Transverse colon (tissue), 4 donors: ENCODE results near the gene BTG4. TPM values are rescaled to one million over a fixed set of nuclear protein-coding genes. Genes with fewer than 3 reads are reported as not detected.

Experiments
- DNase-seq: peaks from one replicate; pipeline ENCODE4 v3.0.0-alpha.2; 2019
- H3K27ac ChIP-seq, 4 donors: fragments of 200-600 bp; sonication (generic); 2 replicates each; pipeline ENCODE4 v1.5.1; 2016 to 2018; ENCODE audit warnings: inconsistent platforms in 4 of 4
- H3K27me3 ChIP-seq: fragments of 200-600 bp; sonication (generic); 2 replicates; pipeline ENCODE4 v1.5.1; 2017; ENCODE audit warnings: inconsistent platforms
- H3K36me3 ChIP-seq, 4 donors: fragments of 200-600 bp; sonication (generic); 2 replicates each; pipeline ENCODE4 v1.5.1; 2017 to 2019; ENCODE audit warnings: inconsistent platforms in 4 of 4
- H3K4me1 ChIP-seq, 4 donors: fragments of 200-600 bp; sonication (generic); 2 replicates each; pipeline ENCODE4 v1.5.1; 2017 to 2020; ENCODE audit warnings: inconsistent platforms in 4 of 4
- H3K4me3 ChIP-seq, 4 donors: fragments of 200-600 bp; sonication (generic); 1 replicate in 1 of 4; 2 replicates in 3 of 4; pipeline versions ENCODE4 v1.5.1 to v1.6.1; 2017 to 2019; ENCODE audit warnings: inconsistent platforms in 4 of 4
- H3K9me3 ChIP-seq, 2 donors: fragments of 200-600 bp; sonication (generic); 2 replicates each; pipeline ENCODE4 v1.5.1; 2017 to 2019; ENCODE audit warnings: inconsistent platforms in 2 of 2
- CTCF ChIP-seq, 5 experiments: fragments of 200-600 bp in 3 of 5; fragments of 450-650 bp in 2 of 5; sonication (generic) in 3 of 5; IDR thresholded peaks; 1 replicate in 2 of 5; 2 replicates in 3 of 5; pipeline ENCODE4 v1.5.1; 2016 to 2017; ENCODE audit warnings: antibody characterized with exemption in 5 of 5, inconsistent platforms in 3 of 5, mild to moderate bottlenecking in 2 of 5, moderate library complexity in 1 of 5
- EP300 ChIP-seq: sonication (generic); formaldehyde crosslinking; IDR thresholded peaks from one replicate; pipeline ENCODE4 v1.6.1; 2017; ENCODE audit warnings: antibody characterized with exemption, low read depth
- POLR2A ChIP-seq: fragments of 450-650 bp; IDR thresholded peaks from one replicate; pipeline ENCODE4 v1.6.1; 2016; ENCODE audit warnings: antibody characterized with exemption, mild to moderate bottlenecking, moderate library complexity
- POLR2AphosphoS5 ChIP-seq, 3 donors: sonication (generic); formaldehyde crosslinking; IDR thresholded peaks; one replicate each; pipeline ENCODE4 v1.6.1; 2016; ENCODE audit warnings: antibody characterized with exemption in 3 of 3
- WGBS, 2 donors: methylation state at CpG; one replicate each; pipeline ENCODE4 v1.1.5; 2018; ENCODE audit warnings: low coverage in 1 of 2; 5-methylcytosine and 5-hydroxymethylcytosine counted together
- in situ Hi-C, 4 donors: fragments of 200-750 bp; cut with MboI; loops; one replicate each; pipeline versions ENCODE4 v1.15.0 to v1.15.1; 2017; ENCODE audit warnings: low sequenced_read_pairs in 3 of 4, low pct_ligation_motif_present in 1 of 4, low pct_unique_long_range_greater_than_20kb in 1 of 4
- intact Hi-C: fragments of 100-400 bp; cut with DNase I; formaldehyde crosslinking; loops from one replicate; pipeline ENCODE4 v1.15.1; 2023; ENCODE audit warnings: low total_unique reads
- total RNA-seq, 4 donors: library from RNA; depleted of rRNA; stranded (reverse); fragments of >200 nt; gene quantifications; one replicate each; pipeline ENCODE4 v1.1.0, GENCODE V29; 2016

BTG4 gene
- total RNA-seq, 4 donors from 2014 or later, result not detected

- no peak overlapping the region for H3K4me3 ChIP-seq
- no peaks in the 10 kb centered on the region for H3K4me1 ChIP-seq
- TF ChIP-seq POLR2A (no peak), POLR2AphosphoS5 (IDR thresholded peaks at IDR 0.05) (no peak), EP300 (no peak), CTCF (IDR thresholded peaks at IDR 0.05) (no peak)
- 71 to 88% methylated on average over 2 of the region's 2 CpGs for WGBS, 2 donors
- in situ Hi-C loops, result no loop called here
- DNase-seq, result no peak
- no peaks in the 10 kb centered on the region for H3K36me3 ChIP-seq
- H3K9me3 ChIP-seq, result no peaks in the 10 kb centered on the region
- intact Hi-C loops, result no loop called here
- no peak overlapping the region for H3K27ac ChIP-seq
- H3K27me3 ChIP-seq, result no peaks in the 10 kb centered on the region
Measured at GRCh38 chr11:111550258-111550657, 38.1 kb upstream of the BTG4 start.

- intact Hi-C loops, result no loop called here
- Histone ChIP-seq H3K9me3 (no peaks in the 10 kb centered on the region), H3K4me3 (no peak overlapping the region), H3K36me3 (no peaks in the 10 kb centered on the region), H3K4me1 (no peaks in the 10 kb centered on the region), H3K27me3 (no peaks in the 10 kb centered on the region), H3K27ac (no peak overlapping the region)
- in situ Hi-C loops, result no loop called here
- no peak for DNase-seq
- 43 to 61% methylated on average over 3 of the region's 3 CpGs for WGBS, 2 donors
- TF ChIP-seq EP300, result no peak
- TF ChIP-seq POLR2AphosphoS5 (IDR thresholded peaks at IDR 0.05), result no peak
- no peak for TF ChIP-seq CTCF (IDR thresholded peaks at IDR 0.05)
- TF ChIP-seq POLR2A, result no peak
Measured at GRCh38 chr11:111549869-111550203, 37.6 kb upstream of the BTG4 start.

GRCh38 chr11:111549196-111549868, 37.1 kb upstream of the BTG4 start:
- Histone ChIP-seq H3K36me3 (no peaks in the 10 kb centered on the region), H3K9me3 (no peaks in the 10 kb centered on the region), H3K27me3 (no peaks in the 10 kb centered on the region), H3K4me3 (no peak overlapping the region), H3K4me1 (no peaks in the 10 kb centered on the region), H3K27ac (no peak overlapping the region)
- DNase-seq, result no peak
- TF ChIP-seq EP300 (no peak), CTCF (IDR thresholded peaks at IDR 0.05) (no peak), POLR2A (no peak), POLR2AphosphoS5 (IDR thresholded peaks at IDR 0.05) (no peak)
- intact Hi-C loops (no loop called here), in situ Hi-C loops (no loop called here)
- 65 to 85% methylated on average over 4 to 11 of the region's 11 CpGs for WGBS, 2 donors

GRCh38 chr11:111548525-111548924, 36.3 kb upstream of the BTG4 start:
- Histone ChIP-seq H3K27me3 (no peaks in the 10 kb centered on the region), H3K4me3 (no peak overlapping the region), H3K9me3 (no peaks in the 10 kb centered on the region), H3K4me1 (no peaks in the 10 kb centered on the region), H3K36me3 (no peaks in the 10 kb centered on the region), H3K27ac (no peak overlapping the region)
- 88% methylated on average over 2 of the region's 2 CpGs; no CpG with 5 or more reads in 1 of the 2 donors for WGBS, 2 donors
- DNase-seq, result no peak
- no peak for TF ChIP-seq CTCF (IDR thresholded peaks at IDR 0.05)
- TF ChIP-seq POLR2AphosphoS5 (IDR thresholded peaks at IDR 0.05), result no peak
- no peak for TF ChIP-seq POLR2A
- TF ChIP-seq EP300, result no peak
- in situ Hi-C loops (no loop called here), intact Hi-C loops (no loop called here)
